Natural killer cell treated with Interleukin-12 subunit alpha and Interleukin-12 subunit beta and Interleukin-15 and Interleukin-18, amount 100 ng/mL, for 72 hours (primary cell): ENCODE data around the gene TUBB2B. TPM values are rescaled to one million over a fixed set of nuclear protein-coding genes. Genes with fewer than 3 reads are reported as not detected.
"Not testable (repeated sequence)": the region's sequence is repeated elsewhere in the genome, so short reads cannot be mapped to it uniquely, and the experiment has no call there.

Source experiments
- ATAC-seq, 2 donors: fragments of 150-1000 bp; cut with Tn5 transposase in 1 of 2; sonication (Bioruptor Pico), chemical (Tn5 transposase) in 1 of 2; 2 replicates each; pipeline ENCODE4 v1.10.0; 2021
- DNase-seq: peaks from one replicate; pipeline ENCODE4 v3.0.0; 2022; ENCODE audit warnings: low spot score
- H3K27ac Mint-ChIP-seq, 2 donors: 1 replicate in 1 of 2; 2 replicates in 1 of 2; pipeline ENCODE4 v1.8.0; 2022; ENCODE audit warnings: mixed read lengths in 2 of 2, mild to moderate bottlenecking in 1 of 2, moderate library complexity in 1 of 2
- H3K27me3 Mint-ChIP-seq, 2 donors: 1 replicate in 1 of 2; 2 replicates in 1 of 2; pipeline ENCODE4 v1.8.0; 2022; ENCODE audit warnings: mixed read lengths in 2 of 2
- H3K36me3 Mint-ChIP-seq: one replicate; pipeline ENCODE4 v1.8.0; 2022; ENCODE audit warnings: mixed read lengths
- H3K4me1 Mint-ChIP-seq, 2 donors: 1 replicate in 1 of 2; 2 replicates in 1 of 2; pipeline ENCODE4 v1.8.0; 2022; ENCODE audit warnings: low read depth in 2 of 2, mixed read lengths in 2 of 2, mild to moderate bottlenecking in 1 of 2
- H3K4me3 Mint-ChIP-seq: one replicate; pipeline ENCODE4 v1.8.0; 2022; ENCODE audit warnings: mixed read lengths
- H3K9me3 Mint-ChIP-seq: 2 replicates; pipeline ENCODE4 v1.8.0; 2022; ENCODE audit warnings: mixed read lengths
- total RNA-seq, 2 donors: library from RNA; stranded (reverse); gene quantifications; one replicate each; pipeline ENCODE4 v1.2.3, GENCODE V29; 2022

TUBB2B gene
- total RNA-seq, 2 donors from 2014 or later = not detected

DNA sequence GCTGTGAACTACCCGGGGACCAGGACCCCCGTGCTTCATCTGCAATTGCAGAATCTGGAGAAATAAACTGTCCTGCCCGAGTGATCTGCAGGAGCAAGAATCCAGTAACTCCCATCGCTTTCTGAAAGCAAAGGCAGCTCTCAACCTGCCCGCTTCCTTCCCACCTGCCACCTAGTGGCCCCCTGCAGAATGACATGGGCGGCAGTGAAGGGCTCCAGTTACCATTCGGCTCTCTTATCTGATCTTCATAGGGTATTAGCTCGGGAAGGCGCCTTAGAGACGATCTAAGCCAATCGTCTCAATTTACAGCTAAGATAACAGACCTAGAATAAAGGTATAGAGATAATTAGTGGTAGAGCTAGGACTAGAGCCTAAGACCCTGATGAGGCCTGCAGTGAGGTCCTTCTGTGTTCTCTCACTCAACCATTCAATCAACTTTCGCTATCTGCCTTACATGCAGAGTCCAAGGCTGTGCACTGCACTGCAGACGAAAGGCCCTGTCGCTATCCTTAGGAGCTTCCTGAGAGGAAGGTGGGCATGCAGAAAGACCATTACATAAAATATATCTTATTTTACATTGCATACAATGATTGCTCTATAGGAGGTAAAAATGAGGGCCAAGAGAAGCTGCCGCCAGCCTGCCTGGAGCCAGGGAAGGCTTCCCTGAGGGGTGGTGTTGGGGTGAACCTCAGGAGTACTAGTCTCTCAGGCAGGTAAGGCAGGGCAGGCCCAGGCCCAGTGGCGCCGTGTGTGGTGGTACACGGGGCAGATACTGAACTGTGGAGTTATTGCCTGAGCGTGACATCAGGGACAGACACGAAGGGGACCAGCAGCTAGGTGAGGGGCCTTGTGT is 24.2 kb upstream of the TUBB2B start:
- H3K9me3 Mint-ChIP-seq = peaks cover 5% of the 10 kb centered on the region
- peak overlapping the region; percentile 9 for H3K4me3 Mint-ChIP-seq
- H3K36me3 Mint-ChIP-seq = no peaks in the 10 kb centered on the region
- peak; percentile 84 for DNase-seq
- H3K27ac Mint-ChIP-seq = no peak overlapping the region
- ATAC-seq = peak; percentile 78 to 81
- H3K27me3 Mint-ChIP-seq = peaks cover 22 to 36% of the 10 kb centered on the region in 2 donors
- peaks cover 7 to 14% of the 10 kb centered on the region in 2 donors for H3K4me1 Mint-ChIP-seq

DNA sequence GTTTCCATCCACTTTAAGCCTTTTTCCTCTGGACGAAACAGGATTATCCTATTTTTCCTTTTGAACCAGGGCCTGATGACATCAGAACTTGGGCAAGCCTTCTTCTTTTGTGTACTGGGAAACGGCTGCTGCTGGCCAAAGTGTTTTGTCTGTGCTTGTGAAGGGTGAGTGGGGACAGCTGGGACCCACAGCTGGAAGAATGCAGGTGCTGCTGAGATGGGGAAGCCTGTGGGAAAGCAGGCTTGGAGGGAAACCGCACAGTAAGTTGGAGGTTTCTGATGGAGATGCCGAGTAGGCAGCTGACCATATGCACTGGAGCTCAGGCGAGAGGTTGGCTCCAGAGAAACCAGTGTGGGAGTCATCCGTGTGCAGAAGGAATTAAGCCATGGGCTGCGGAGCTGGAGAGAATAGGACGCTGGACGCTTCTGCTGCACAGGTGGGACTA is 22.8 kb upstream of the TUBB2B start:
- Mint-ChIP-seq H3K4me3 (no peak overlapping the region), H3K9me3 (peaks cover 5% of the 10 kb centered on the region), H3K27ac (no peak overlapping the region), H3K27me3 (peaks cover 30 to 31% of the 10 kb centered on the region in 2 donors), H3K36me3 (no peaks in the 10 kb centered on the region), H3K4me1 (peaks cover 7 to 14% of the 10 kb centered on the region in 2 donors)
- DNase-seq (no peak), ATAC-seq (no peak)

DNA sequence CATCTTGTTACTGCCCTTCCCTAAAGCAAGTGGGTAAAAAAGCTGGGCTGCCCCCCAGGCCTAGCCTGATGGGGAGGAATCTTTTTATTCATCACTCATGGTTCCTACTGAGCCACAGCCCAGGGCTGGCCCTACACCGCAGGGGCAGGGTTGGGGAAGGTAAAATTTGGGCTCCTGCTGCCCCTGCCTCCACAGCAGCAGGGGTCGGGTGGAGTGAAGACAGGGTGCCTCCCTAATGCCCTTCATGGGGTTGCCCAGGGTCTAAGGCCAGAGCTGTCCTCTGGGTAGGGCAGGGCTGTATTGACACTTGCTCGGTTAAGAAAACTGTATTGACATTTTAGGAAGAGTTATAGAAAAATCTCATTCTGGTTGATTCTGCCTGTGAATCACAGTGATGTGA is 22.4 kb upstream of the TUBB2B start:
- ATAC-seq (no peak), DNase-seq (no peak)
- Mint-ChIP-seq H3K9me3 (peaks cover 5% of the 10 kb centered on the region), H3K4me1 (peaks cover 7 to 14% of the 10 kb centered on the region in 2 donors), H3K27ac (no peak overlapping the region), H3K36me3 (no peaks in the 10 kb centered on the region), H3K4me3 (no peak overlapping the region), H3K27me3 (peaks cover 28 to 30% of the 10 kb centered on the region in 2 donors)

DNA sequence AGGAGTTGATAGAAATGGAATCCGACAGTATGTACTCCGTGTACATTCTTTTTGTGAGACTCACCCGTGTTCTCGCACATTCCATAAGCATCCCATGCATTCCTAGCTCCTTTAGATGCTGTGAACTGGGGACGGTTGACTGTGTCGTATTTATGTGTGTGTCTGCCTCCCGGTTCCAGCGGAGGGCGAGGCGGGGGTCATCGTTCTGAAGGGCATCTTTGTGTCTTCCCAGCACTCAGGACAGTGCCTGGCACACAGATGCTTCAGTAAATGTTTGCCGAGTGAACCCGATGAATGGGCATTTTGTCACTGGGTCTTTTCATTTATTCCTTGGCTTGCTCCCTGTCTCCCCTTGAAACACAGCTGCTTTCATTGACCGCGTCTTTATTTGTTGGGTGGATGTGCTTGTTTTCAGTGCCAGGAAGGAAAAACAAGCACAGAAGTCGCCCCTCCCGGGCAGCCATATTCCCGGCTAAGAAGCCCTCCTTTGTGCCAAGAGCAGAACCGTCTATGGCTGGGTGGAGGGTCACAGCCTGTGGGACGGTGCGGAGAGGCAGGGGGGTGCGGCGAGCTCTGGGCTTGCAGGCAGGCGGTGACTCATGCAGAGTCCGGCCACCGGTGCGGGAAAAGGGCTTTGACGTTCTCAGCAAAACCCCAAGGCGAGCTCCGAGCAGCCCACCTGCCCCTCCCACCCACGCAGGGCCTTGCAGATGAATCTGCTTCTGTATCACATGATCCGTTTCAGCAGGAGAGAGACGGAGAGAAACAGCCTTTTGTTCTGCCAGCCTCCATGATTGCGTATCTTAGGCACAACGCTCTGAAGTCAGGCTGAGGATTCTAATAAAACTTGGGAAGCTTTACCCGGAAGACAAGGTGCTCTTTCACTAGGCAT is 20.0 kb upstream of the TUBB2B start:
- Mint-ChIP-seq H3K9me3 (no peaks in the 10 kb centered on the region), H3K4me3 (no peak overlapping the region), H3K27me3 (peaks cover 41 to 48% of the 10 kb centered on the region in 2 donors), H3K4me1 (peaks cover 7 to 9% of the 10 kb centered on the region in 2 donors), H3K36me3 (no peaks in the 10 kb centered on the region), H3K27ac (no peak overlapping the region)
- no peak for DNase-seq
- ATAC-seq = no peak

DNA sequence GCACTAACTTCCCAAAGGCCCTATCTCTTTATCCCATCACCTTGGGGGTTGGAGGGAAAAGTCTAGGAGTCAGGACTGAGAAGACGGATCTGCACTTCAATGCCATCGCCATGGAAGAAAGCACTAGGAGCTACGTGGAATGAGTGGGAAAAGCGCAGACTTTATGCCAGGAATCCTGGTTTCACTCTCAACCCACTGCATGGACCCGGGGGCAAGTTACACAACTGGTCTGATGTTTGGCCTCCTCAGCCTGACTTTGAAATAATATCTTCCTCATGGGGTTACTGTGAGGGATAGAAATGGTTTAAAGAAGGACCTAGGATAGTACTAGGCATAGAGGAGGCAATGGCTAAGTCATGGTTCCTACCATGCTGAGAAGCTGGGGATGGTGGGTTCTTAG is 17.8 kb upstream of the TUBB2B start:
- Mint-ChIP-seq H3K27ac (no peak overlapping the region), H3K4me1 (no peaks in the 10 kb centered on the region), H3K4me3 (no peak overlapping the region), H3K27me3 (peaks cover 35 to 45% of the 10 kb centered on the region in 2 donors), H3K9me3 (no peaks in the 10 kb centered on the region), H3K36me3 (no peaks in the 10 kb centered on the region)
- ATAC-seq (no peak), DNase-seq (no peak)

DNA sequence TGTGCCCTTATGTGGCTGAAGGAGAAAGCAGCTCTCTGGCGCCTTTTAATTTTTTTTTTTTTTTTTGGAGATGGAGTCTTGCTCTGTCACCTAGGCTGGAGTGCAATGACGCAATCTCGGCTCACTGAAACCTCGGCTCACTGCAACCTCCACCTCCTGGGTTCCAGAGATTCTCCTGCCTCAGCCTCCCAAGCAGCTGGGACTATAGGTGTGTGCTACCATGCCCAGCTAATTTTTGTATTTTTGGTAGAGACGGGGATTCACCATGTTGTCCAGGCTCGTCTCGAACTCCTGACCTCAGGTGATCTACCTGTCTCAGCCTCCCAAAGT is 17.3 kb upstream of the TUBB2B start:
- H3K4me3 Mint-ChIP-seq, DNase-seq, H3K4me1 Mint-ChIP-seq, H3K36me3 Mint-ChIP-seq, H3K27ac Mint-ChIP-seq, ATAC-seq, H3K9me3 Mint-ChIP-seq: not testable (repeated sequence)
- peaks cover 37 to 44% of the 10 kb centered on the region in 2 donors for H3K27me3 Mint-ChIP-seq

DNA sequence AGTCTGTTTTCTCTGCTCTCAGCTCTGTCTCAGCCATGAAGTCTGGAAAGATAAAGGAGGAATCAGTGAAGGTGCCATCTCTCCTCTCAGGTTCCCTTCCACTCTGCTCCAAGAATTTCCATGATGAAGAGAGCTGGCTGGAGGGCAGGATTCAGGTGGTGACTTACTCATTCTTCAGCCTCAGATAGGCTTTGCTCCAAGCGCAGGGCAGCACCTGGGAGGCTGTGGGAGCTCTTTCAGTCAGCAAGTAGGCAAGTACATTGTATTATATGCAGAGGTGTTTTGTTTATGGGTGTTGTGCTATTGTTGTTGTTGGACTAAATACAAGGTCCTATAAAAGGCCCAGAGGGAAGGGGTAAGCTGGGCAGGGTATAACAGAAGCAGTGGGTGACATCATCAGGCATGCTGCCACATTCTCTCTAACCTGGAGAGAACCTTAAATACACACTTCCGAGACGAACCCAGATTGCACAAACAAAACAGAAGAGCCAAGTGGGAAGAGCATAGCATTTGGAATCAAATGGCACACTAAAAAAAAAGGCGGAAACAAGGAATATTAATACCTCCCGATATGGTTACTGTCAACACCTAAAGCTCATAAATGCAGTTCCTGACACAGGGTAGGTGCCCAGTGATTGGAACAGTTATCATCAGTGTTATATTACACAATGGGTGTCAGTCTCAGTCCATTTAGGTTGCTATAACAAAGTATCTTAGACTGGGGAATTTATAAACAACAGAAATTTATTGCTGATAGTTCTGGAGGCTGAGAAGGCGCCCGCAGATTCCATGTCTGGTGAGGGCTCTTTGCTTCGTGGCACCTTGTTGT is 16.8 kb upstream of the TUBB2B start:
- ATAC-seq = no peak
- H3K4me1 Mint-ChIP-seq = no peaks in the 10 kb centered on the region

DNA sequence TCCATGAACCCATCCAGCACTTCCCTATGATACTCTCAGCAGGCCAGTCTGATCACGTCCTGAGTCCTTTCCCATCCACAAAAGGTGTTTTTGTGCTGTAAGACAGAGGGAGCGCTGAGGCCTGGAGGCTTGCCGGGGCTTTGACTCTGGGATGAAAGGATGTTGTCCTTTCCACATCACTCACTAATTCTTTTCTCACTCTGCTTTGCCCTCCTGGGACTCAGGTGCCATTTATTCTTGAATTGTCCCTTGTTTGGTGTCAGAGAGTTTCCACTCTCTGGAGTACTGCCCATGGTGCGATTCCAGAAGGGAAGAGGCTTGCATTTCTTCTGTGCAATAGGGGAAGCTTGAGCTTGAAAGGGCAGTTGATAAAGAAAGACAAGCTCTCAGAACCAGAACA is 15.3 kb upstream of the TUBB2B start:
- Mint-ChIP-seq H3K27ac (no peak overlapping the region), H3K36me3 (no peaks in the 10 kb centered on the region), H3K27me3 (peaks cover 31 to 40% of the 10 kb centered on the region in 2 donors), H3K4me3 (no peak overlapping the region), H3K4me1 (no peaks in the 10 kb centered on the region), H3K9me3 (no peaks in the 10 kb centered on the region)
- ATAC-seq (no peak), DNase-seq (no peak)

More for the DNA sequence above, 16.8 kb upstream of the TUBB2B start:
- H3K27me3 Mint-ChIP-seq = peaks cover 32 to 41% of the 10 kb centered on the region in 2 donors
- no peak overlapping the region for H3K27ac Mint-ChIP-seq
- no peak overlapping the region for H3K4me3 Mint-ChIP-seq
- H3K9me3 Mint-ChIP-seq = no peaks in the 10 kb centered on the region
- no peak for DNase-seq
- no peaks in the 10 kb centered on the region for H3K36me3 Mint-ChIP-seq

DNA sequence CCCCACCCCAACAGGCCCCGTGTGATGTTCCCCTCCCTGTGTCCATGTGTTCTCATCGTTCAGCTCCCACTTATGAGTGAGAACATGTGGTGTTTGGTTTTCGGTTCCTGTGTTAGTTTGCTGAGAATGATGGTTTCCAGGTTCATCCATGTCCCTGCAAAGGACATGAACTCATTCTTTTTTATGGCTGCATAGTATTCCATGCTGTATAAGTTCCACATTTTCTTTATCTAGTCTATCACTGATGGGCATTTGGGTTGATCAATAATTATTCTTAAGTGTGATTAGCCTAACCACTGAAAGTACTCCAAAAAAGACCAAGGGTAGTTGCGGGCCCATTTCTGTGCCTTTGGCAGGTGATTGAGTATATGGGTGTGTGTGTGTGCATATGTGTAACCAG is 14.3 kb upstream of the TUBB2B start:
- not testable (repeated sequence) for H3K36me3 Mint-ChIP-seq, H3K9me3 Mint-ChIP-seq, H3K27ac Mint-ChIP-seq, ATAC-seq, H3K4me3 Mint-ChIP-seq, H3K4me1 Mint-ChIP-seq, DNase-seq
- H3K27me3 Mint-ChIP-seq = peaks cover 32 to 47% of the 10 kb centered on the region in 2 donors

DNA sequence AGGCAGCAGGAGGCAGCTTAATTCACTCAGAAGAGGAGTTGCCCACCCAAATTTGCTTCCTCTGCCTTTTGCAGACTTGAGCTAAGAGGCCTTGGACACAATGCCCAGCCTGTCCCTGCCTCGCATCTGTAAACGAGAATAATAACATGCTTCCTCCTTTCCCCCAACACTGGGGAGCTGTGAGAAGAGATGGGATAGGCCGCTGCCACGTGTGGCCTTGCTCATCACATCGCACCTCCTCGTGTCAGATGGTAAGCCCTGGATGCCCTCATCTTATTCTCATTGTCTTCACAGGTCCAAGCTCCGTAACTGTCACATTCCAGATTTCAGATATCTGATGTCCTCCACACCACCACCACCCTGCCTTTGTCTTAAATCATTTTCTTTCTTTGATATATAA is 13.1 kb upstream of the TUBB2B start:
- Mint-ChIP-seq H3K4me1 (no peaks in the 10 kb centered on the region), H3K36me3 (no peaks in the 10 kb centered on the region), H3K27me3 (peaks cover 37 to 50% of the 10 kb centered on the region in 2 donors), H3K4me3 (no peak overlapping the region), H3K27ac (no peak overlapping the region), H3K9me3 (no peaks in the 10 kb centered on the region)
- DNase-seq (no peak), ATAC-seq (no peak)

DNA sequence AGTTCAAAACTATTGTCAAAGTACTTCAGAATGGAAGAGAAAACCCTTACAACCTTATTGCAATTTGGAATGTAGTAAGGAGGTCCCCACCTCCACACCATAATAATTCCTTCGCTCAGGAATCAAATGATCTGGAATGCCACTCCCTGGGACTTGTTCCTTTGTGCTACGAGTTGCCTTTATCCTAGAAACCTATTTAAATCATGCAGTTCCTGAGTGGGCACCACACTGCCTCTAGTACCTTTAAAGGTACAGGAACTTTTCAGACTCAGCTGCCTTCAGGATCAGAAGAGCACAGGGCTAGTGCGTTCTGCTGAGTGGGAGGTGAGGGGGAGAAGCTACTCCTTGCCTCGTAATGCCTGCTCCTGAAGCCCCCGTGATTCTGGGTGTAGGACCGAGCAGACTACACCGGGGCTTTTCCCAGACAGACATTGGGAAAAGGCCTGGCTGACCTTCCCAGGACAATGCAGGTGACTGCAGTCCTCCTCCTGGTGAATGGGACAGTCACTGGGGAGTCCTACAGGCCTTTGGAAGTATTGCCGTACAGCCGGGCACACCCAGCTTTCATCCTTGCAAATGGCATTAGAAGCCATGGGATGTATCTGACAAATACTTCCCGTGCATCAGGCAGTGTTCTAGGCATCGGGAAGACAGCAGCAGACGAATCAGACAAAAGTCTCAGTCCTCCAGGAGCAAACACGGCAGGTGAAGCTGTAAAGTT is 11.8 kb upstream of the TUBB2B start:
- no peak for DNase-seq
- H3K4me1 Mint-ChIP-seq = no peaks in the 10 kb centered on the region
- no peaks in the 10 kb centered on the region for H3K9me3 Mint-ChIP-seq
- peak in 1 of 2 donors; percentile 6 for ATAC-seq
- H3K27ac Mint-ChIP-seq = no peak overlapping the region
- no peaks in the 10 kb centered on the region for H3K36me3 Mint-ChIP-seq
- peaks cover 40 to 54% of the 10 kb centered on the region in 2 donors for H3K27me3 Mint-ChIP-seq
- H3K4me3 Mint-ChIP-seq = no peak overlapping the region

DNA sequence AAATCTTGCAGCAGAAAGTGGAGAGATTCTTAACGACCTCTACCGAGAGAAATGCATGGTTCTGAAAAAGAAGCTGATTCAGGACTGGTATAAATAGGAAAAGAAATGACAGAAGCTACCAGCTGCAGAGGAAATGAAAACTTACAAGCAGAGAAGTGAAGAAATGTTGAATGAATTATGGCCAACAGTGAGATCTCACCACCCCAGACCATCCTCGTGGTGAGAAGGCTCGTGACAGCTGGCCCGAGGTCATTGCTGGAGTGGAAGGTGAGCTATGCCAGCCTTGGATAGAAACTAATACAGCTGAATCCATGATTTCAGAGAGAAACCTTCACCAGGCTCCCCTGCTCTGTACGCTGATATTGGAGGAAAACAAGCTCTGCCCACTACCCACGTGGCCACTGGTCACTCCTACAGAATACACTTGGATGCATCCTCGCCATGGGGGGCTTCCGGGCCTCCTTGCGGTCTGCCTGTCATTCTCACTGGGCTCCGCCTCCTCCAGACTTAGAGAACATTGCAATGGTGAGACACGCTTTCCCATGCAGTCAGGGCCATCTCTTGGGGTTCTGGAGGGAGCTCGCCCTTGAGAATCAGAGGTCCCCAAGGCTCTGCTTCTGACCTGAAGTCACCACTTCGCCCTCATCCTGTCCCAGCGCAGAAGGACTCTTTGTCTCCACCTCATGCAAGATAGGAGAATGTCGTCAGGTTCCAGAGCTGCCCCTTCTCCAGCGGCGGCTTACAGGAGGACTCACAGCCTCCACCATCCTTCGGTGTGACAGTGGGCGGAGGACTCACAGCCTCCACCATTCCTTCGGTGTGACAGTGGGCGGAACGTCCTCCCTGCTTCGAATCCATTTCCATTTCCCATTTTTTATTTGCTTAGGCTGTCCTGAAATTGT is 10.6 kb upstream of the TUBB2B start:
- ATAC-seq (no peak), DNase-seq (no peak)
- Mint-ChIP-seq H3K4me1 (no peaks in the 10 kb centered on the region), H3K4me3 (no peak overlapping the region), H3K27me3 (peaks cover 45 to 56% of the 10 kb centered on the region in 2 donors), H3K27ac (no peak overlapping the region), H3K36me3 (no peaks in the 10 kb centered on the region), H3K9me3 (no peaks in the 10 kb centered on the region)
